HEK293 (cell line): ENCODE results near the gene RASSF1.

ENCODE experiments used
- GFI1B ChIP-seq: fragments of 450-650 bp; formaldehyde crosslinking; IDR thresholded peaks from 2 replicates; pipeline ENCODE4 v1.5.1; 2016; ENCODE audit warnings: missing biosample characterization, missing genetic modification characterization
- GLIS2 ChIP-seq: fragments of 450-650 bp; formaldehyde crosslinking; IDR thresholded peaks from 2 replicates; pipeline ENCODE4 v1.5.1; 2016; ENCODE audit warnings: missing biosample characterization, missing genetic modification characterization
- IKZF3 ChIP-seq: fragments of 450-650 bp; IDR thresholded peaks from 2 replicates; pipeline ENCODE4 v1.5.0; 2018; ENCODE audit warnings: missing biosample characterization, mild to moderate bottlenecking, missing genetic modification characterization, moderate library complexity
- KLF10 ChIP-seq: fragments of 450-650 bp; IDR thresholded peaks from 2 replicates; pipeline ENCODE4 v1.5.1; 2018; ENCODE audit warnings: missing biosample characterization, mild to moderate bottlenecking, missing genetic modification characterization
- KLF17 ChIP-seq: fragments of 450-650 bp; formaldehyde crosslinking; IDR thresholded peaks from 2 replicates; pipeline ENCODE4 v1.5.1; 2016; ENCODE audit warnings: missing biosample characterization, missing genetic modification characterization
- PATZ1 ChIP-seq: fragments of 450-650 bp; formaldehyde crosslinking; IDR thresholded peaks from 2 replicates; pipeline ENCODE4 v1.5.1; 2016; ENCODE audit warnings: missing biosample characterization, missing genetic modification characterization
- PRDM10 ChIP-seq: fragments of 450-650 bp; formaldehyde crosslinking; IDR thresholded peaks from 2 replicates; pipeline ENCODE4 v1.5.1; 2016; ENCODE audit warnings: missing biosample characterization, missing genetic modification characterization
- SP2 ChIP-seq: fragments of 450-650 bp; formaldehyde crosslinking; IDR thresholded peaks from 2 replicates; pipeline ENCODE4 v1.5.1; 2016; ENCODE audit warnings: missing biosample characterization, missing genetic modification characterization
- SP7 ChIP-seq: fragments of 450-650 bp; formaldehyde crosslinking; IDR thresholded peaks from 2 replicates; pipeline ENCODE4 v1.5.1; 2016; ENCODE audit warnings: missing biosample characterization, missing genetic modification characterization
- TSHZ1 ChIP-seq: fragments of 450-650 bp; formaldehyde crosslinking; IDR thresholded peaks from 2 replicates; pipeline ENCODE4 v1.5.1; 2016; ENCODE audit warnings: missing biosample characterization, missing genetic modification characterization, borderline replicate concordance
- ZBTB1 ChIP-seq: fragments of 450-650 bp; formaldehyde crosslinking; IDR thresholded peaks from 2 replicates; pipeline ENCODE4 v1.5.1; 2016; ENCODE audit warnings: missing biosample characterization, missing genetic modification characterization
- ZBTB20 ChIP-seq: fragments of 450-650 bp; formaldehyde crosslinking; IDR thresholded peaks from 2 replicates; pipeline ENCODE4 v1.5.1; 2016; ENCODE audit warnings: missing biosample characterization, missing genetic modification characterization
- ZFP37 ChIP-seq: fragments of 450-650 bp; formaldehyde crosslinking; IDR thresholded peaks from 2 replicates; pipeline ENCODE4 v1.5.1; 2016; ENCODE audit warnings: missing biosample characterization, missing genetic modification characterization
- ZNF214 ChIP-seq: fragments of 450-650 bp; formaldehyde crosslinking; IDR thresholded peaks from 2 replicates; pipeline ENCODE4 v1.5.1; 2017; ENCODE audit warnings: missing biosample characterization, mild to moderate bottlenecking, missing genetic modification characterization, borderline replicate concordance
- ZNF335 ChIP-seq: fragments of 450-650 bp; formaldehyde crosslinking; conservative IDR thresholded peaks from 2 replicates; pipeline ENCODE4 v1.5.1; 2016; ENCODE audit warnings: missing biosample characterization, missing genetic modification characterization
- ZNF600 ChIP-seq: fragments of 450-650 bp; formaldehyde crosslinking; IDR thresholded peaks from 2 replicates; pipeline ENCODE4 v1.5.1; 2016; ENCODE audit warnings: missing biosample characterization, missing genetic modification characterization
- ZNF610 ChIP-seq: fragments of 450-650 bp; formaldehyde crosslinking; IDR thresholded peaks from 2 replicates; pipeline ENCODE4 v1.5.1; 2016; ENCODE audit warnings: missing biosample characterization, missing genetic modification characterization, borderline replicate concordance
- ZNF629 ChIP-seq: fragments of 450-650 bp; formaldehyde crosslinking; IDR thresholded peaks from 2 replicates; pipeline ENCODE4 v1.5.1; 2017; ENCODE audit warnings: missing biosample characterization, missing genetic modification characterization
- ZNF76 ChIP-seq: fragments of 450-650 bp; formaldehyde crosslinking; IDR thresholded peaks from 2 replicates; pipeline ENCODE4; 2016; ENCODE audit warnings: low read depth, missing biosample characterization, missing genetic modification characterization, borderline replicate concordance
- ZNF792 ChIP-seq: fragments of 450-650 bp; formaldehyde crosslinking; IDR thresholded peaks from 2 replicates; pipeline ENCODE4 v1.5.1; 2016; ENCODE audit warnings: missing biosample characterization, missing genetic modification characterization

Gene RASSF1

GRCh38 chr3:50316657-50317242 is 23.9 kb downstream of the RASSF1 start (continued):
- TF ChIP-seq PATZ1 (tag by site-specific recombination) = peak; percentile 85
- TF ChIP-seq SP7 (tag by site-specific recombination) = peak; percentile 75
- TF ChIP-seq ZBTB1 (tag by site-specific recombination) = no peak
- no peak for TF ChIP-seq ZNF610 (tag by site-specific recombination)
- peak; percentile 87 for TF ChIP-seq KLF17
- peak; percentile 72 for TF ChIP-seq ZNF600
- TF ChIP-seq ZNF335 = peak; percentile 56; the same call in 1 of the 2 replicates
- no peak for TF ChIP-seq ZNF76 (tag by site-specific recombination)
- peak; percentile 53; the same call in 1 of the 2 replicates for TF ChIP-seq ZBTB20 (tag by site-specific recombination)
- no peak for TF ChIP-seq ZFP37
- TF ChIP-seq ZNF792 (tag by site-specific recombination) = no peak
- no peak for TF ChIP-seq KLF10 (tag by site-specific recombination)
- no peak for TF ChIP-seq GFI1B (tag by site-specific recombination)
- peak; percentile 61; the same call in 1 of the 2 replicates for TF ChIP-seq GLIS2 (tag by site-specific recombination)
- TF ChIP-seq ZNF214 (tag by site-specific recombination) = no peak
- no peak for TF ChIP-seq IKZF3 (tag by site-specific recombination)
- peak; percentile 32; the same call in 1 of the 2 replicates for TF ChIP-seq PRDM10
- TF ChIP-seq ZNF629 (tag by site-specific recombination) = 0 out of 2 replicates have a peak, but pooled peaks have one; percentile 36
- no peak for TF ChIP-seq TSHZ1 (tag by site-specific recombination)
- TF ChIP-seq SP2 (tag by site-specific recombination) = peak; percentile 55
